Heart right ventricle (tissue), 16 donors: Measurements from ENCODE around the gene HBEGF. TPM values are rescaled to one million over a fixed set of nuclear protein-coding genes. Genes with fewer than 3 reads are reported as not detected.

Experiments used
- ATAC-seq, 8 donors: fragments of 200-7000 bp; cut with Tn5 transposase; one replicate each; pipeline ENCODE4 v1.9.1; 2020; ENCODE audit warnings: mild to moderate bottlenecking in 8 of 8, moderate library complexity in 8 of 8, moderate number of reproducible peaks in 1 of 8
- DNase-seq, 2 donors: peaks; one replicate each; pipeline ENCODE4 v3.0.0-alpha.2; 2020
- H3K27ac ChIP-seq, 10 donors: fragments of 200-600 bp; sonication (generic) in 2 of 10; one replicate each; pipeline versions ENCODE4 v1.5.0 to v1.8.0; 2020 to 2022; ENCODE audit warnings: mild to moderate bottlenecking in 3 of 10
- H3K27me3 ChIP-seq, 7 donors: fragments of 200-600 bp; one replicate each; pipeline ENCODE4 v1.8.0; 2021 to 2022; ENCODE audit warnings: mild to moderate bottlenecking in 2 of 7
- H3K36me3 ChIP-seq, 9 donors: fragments of 200-600 bp; sonication (generic) in 1 of 9; one replicate each; pipeline versions ENCODE4 v1.5.0 to v1.8.0; 2020 to 2022; ENCODE audit warnings: mild to moderate bottlenecking in 2 of 9
- H3K4me1 ChIP-seq, 9 donors: fragments of 200-600 bp; sonication (generic) in 1 of 9; one replicate each; pipeline versions ENCODE4 v1.5.0 to v1.8.0; 2020 to 2022; ENCODE audit warnings: mild to moderate bottlenecking in 4 of 9
- H3K4me3 ChIP-seq, 10 donors: fragments of 200-600 bp; sonication (generic) in 2 of 10; one replicate each; pipeline versions ENCODE4 v1.5.0 to v1.8.0; 2020 to 2022; ENCODE audit warnings: mild to moderate bottlenecking in 7 of 10, moderate library complexity in 2 of 10
- H3K9me3 ChIP-seq, 11 donors: fragments of 200-600 bp in 10 of 11; sonication (generic) in 2 of 11; one replicate each; pipeline versions ENCODE4 v1.5.0 to v1.8.0; 2013 to 2022; ENCODE audit warnings: mild to moderate bottlenecking in 2 of 11, control low read depth in 1 of 11, moderate library complexity in 1 of 11
- WGBS, 2 donors: extraction: QIAGEN DNeasy Blood & Tissue Kit; methylation state at CpG; one replicate each; pipeline ENCODE4 v1.1.7; 2013; ENCODE audit warnings: inconsistent platforms in 1 of 2; 5-methylcytosine and 5-hydroxymethylcytosine counted together
- intact Hi-C, 10 donors: fragments of 100-400 bp; cut with DNase I; formaldehyde crosslinking; loops; one replicate each; pipeline versions ENCODE4 v1.11.1 to v1.14.2; 2022
- polyA plus RNA-seq, 2 donors: library from polyadenylated mRNA; stranded (reverse); fragments of 200-250 nt; gene quantifications; one replicate each; pipeline ENCODE4 v1.2.3, GENCODE V29; 2013
- total RNA-seq, 10 donors: library from RNA; stranded (reverse); fragmentation: NEBNext Ultra II Directional in 3 of 10; extraction: Animal tissue kit (Norgen Biotek cat#: 25700) in 3 of 10; gene quantifications; one replicate each; pipeline versions ENCODE4 v1.2.1 to v1.2.4, GENCODE V29; 2021 to 2023
- TF ChIP-seq, protein P1 (sequence below), 9 donors: fragments of 200-600 bp; sonication (generic) in 2 of 9; IDR thresholded peaks; one replicate each; pipeline versions ENCODE4 v1.5.0 to v1.8.0; 2021 to 2022; ENCODE audit warnings: antibody characterized with exemption in 9 of 9, mild to moderate bottlenecking in 5 of 9, moderate library complexity in 1 of 9
- donor health status: Arrhythmogenic right ventricular cardiomyopathy.
- donor health status: ischemic (EF 13 %, LVEDD 7.1; RV severe dilation, severe dysfunction).
- donor health status: healthy with polysubstance abuse.
- donor health status: DM: no; HTN: yes; CAD: no.
- donor health status: DM: no; HTN: no; CAD: no.
- donor health status: ischemic (EF 25% LVEDD 6.9; RV normal size, moderate dysfunction).
- donor health status: ischemic (EF 25% LVEDD 5.7; RV mildly dilated, moderate dysfunction).
- donor health status: healthy.
- donor health status: DM: yes; HTN: yes; CAD: no.
- donor health status: Ischemic cardiomyopathy.
- donor health status: ischemic (EF 35%, LVEDD 5.7; RV mildly dilated, moderate dysfunction).
- donor health status: nonischemic (EF 11% LVEDD 7.7; RV severe dilation, severe dysfunction).
- donor health status: DM: yes; HTN: yes; CAD: no.
- donor health status: PGD.
- donor health status: ischemic (EF 29% LVEDD 5.4; RV normal size, mild dysfunction).
- donor health status: nonischemic (EF 23%, LVEDD 6.1; RV moderate dilation, normal function).

Gene HBEGF
- total and polyA plus RNA-seq, 12 donors = 14.6 to 121 (median 32.4) TPM

DNA sequence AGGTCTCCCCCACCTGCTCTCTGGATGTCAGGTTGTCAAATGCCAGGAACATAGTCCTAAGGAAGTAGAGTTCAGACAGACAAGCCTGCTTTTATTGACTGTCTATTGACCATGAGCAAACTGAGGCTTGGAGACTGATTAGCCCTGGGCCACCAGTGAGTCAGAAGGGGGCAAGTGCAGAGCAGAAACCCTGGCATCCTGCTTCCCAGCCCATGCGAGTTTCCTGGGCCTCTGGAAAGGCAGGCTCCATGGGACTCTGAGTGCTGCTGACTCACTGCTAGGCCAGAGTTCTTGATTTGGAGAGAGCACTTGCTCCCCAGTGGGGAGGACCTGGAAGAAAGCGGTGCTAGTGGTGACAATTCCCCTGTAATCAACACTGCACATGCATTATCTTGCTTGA, 2.8 kb upstream of the HBEGF start:
- 90 to 91% methylated on average over 2 of the region's 2 CpGs for WGBS, 2 donors
- Histone ChIP-seq H3K4me1 (peaks cover 11 to 43% (median 32%) of the 10 kb centered on the region in 9 donors), H3K36me3 (peaks cover 0 to 6% (median 0%) of the 10 kb centered on the region in 9 donors), H3K9me3 (no peaks in the 10 kb centered on the region), H3K4me3 (no peak overlapping the region), H3K27ac (no peak overlapping the region), H3K27me3 (no peaks in the 10 kb centered on the region)
- TF ChIP-seq, protein P1, sequence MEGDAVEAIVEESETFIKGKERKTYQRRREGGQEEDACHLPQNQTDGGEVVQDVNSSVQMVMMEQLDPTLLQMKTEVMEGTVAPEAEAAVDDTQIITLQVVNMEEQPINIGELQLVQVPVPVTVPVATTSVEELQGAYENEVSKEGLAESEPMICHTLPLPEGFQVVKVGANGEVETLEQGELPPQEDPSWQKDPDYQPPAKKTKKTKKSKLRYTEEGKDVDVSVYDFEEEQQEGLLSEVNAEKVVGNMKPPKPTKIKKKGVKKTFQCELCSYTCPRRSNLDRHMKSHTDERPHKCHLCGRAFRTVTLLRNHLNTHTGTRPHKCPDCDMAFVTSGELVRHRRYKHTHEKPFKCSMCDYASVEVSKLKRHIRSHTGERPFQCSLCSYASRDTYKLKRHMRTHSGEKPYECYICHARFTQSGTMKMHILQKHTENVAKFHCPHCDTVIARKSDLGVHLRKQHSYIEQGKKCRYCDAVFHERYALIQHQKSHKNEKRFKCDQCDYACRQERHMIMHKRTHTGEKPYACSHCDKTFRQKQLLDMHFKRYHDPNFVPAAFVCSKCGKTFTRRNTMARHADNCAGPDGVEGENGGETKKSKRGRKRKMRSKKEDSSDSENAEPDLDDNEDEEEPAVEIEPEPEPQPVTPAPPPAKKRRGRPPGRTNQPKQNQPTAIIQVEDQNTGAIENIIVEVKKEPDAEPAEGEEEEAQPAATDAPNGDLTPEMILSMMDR (IDR thresholded peaks at IDR 0.05) = no peak
- DNase-seq = no peak
- no peak for ATAC-seq
- intact Hi-C loops = loop anchor here in 6 of 10 donors (5.0 to 10.0 kb wide), 5 partner anchors 47 to 177 kb away; partner anchors contain the start of genes CYSTM1 (in 2 of the 6) and PFDN1 (in 1 of the 6)

DNA sequence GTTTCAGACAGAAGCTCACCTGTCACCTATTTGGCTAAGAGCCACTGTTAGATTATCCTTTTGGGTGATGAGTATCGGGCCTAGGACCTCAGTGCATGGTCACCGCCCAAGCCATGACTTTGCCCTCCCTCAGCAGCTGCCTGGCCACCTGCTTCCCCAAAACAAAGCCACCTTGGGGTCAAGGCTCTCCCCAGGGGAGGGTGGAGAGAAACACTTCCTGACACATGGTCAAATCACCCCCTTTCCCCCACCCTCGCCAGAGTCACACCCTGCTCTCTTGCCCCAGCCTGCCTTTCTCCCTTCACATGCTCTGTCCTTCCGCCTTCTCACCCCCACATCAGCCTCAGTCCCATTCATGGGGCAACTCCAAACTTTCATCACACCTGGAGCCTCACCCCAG, 1.7 kb upstream of the HBEGF start:
- no peaks in the 10 kb centered on the region for H3K27me3 ChIP-seq
- H3K4me1 ChIP-seq = peaks cover 14 to 55% (median 44%) of the 10 kb centered on the region in 9 donors
- no peak for ATAC-seq
- WGBS, 2 donors = 66 to 70% methylated on average over 4 of the region's 4 CpGs
- DNase-seq = no peak
- H3K36me3 ChIP-seq = peaks cover 0 to 14% (median 0%) of the 10 kb centered on the region in 9 donors
- peak overlapping the region in 9 of 10 donors; percentile 90 to 97 (median 95) for H3K27ac ChIP-seq
- no peak overlapping the region for H3K4me3 ChIP-seq
- TF ChIP-seq, protein P1 (IDR thresholded peaks at IDR 0.05) = no peak
- intact Hi-C loops = loop anchor here in 6 of 10 donors (5.0 to 10.0 kb wide), 5 partner anchors 46 to 176 kb away; partner anchors contain the start of genes CYSTM1 (in 2 of the 6) and PFDN1 (in 1 of the 6)
- H3K9me3 ChIP-seq = no peaks in the 10 kb centered on the region

DNA sequence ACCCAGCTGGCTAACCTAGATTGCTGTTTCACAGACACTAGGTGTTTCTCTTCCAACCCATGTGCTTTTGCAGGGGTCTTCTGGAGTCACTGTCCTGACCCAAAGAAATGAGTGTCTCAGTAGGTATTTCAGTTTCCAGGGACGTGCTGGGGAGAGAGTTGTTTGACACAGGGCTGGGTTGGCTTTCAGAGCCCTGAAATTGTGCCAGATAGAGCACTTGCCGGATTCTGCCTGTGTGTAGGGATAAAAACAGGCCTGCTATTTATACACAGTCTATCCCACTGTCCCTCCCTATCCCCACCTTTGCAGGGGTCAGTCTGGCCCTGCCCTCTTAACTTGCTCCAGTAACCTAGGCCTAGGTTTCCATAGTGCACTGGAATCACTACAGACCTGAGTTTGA, 957 bp upstream of the HBEGF start:
- peak overlapping the region; percentile 11 to 97 (median 95) for H3K27ac ChIP-seq
- peaks cover 0 to 16% (median 0%) of the 10 kb centered on the region in 9 donors for H3K36me3 ChIP-seq
- H3K27me3 ChIP-seq = no peaks in the 10 kb centered on the region
- peaks cover 14 to 62% (median 51%) of the 10 kb centered on the region in 9 donors for H3K4me1 ChIP-seq
- intact Hi-C loops = loop anchor here in 7 of 10 donors (1.0 to 10.0 kb wide), 9 partner anchors 45 to 175 kb away; partner anchors contain the start of genes CYSTM1 (in 2 of the 7) and PFDN1 (in 2 of the 7)
- H3K9me3 ChIP-seq = no peaks in the 10 kb centered on the region
- TF ChIP-seq, protein P1 (IDR thresholded peaks at IDR 0.05) = no peak
- peak in 1 of 2 donors; percentile 34 for DNase-seq
- 8 to 16% methylated on average over 2 of the region's 2 CpGs for WGBS, 2 donors
- peak in 5 of 8 donors; percentile 13 to 41 (median 31) for ATAC-seq
- peak overlapping the region in 5 of 10 donors; percentile 87 to 97 (median 88) for H3K4me3 ChIP-seq

DNA sequence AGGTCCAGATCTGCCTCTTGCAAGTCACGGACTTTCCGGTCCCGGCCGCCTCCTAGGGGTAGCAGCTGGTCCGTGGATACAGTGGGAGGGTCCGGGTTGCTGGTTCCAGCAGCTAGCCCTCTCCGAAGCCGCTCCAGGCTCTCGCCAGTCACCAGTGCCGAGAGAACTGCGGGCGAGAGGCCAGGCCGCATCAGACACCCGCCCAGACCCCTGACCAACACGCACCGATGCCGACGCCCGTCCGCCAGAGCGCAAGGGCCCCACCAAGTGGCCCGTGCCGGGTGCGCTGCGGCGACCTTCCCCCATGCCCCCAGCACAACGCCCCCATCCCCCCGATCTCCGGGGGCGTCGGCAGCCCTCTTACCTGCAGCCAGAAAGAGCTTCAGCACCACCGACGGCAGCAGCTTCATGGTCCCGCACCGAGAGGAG, 470 bp downstream of the HBEGF start:
- WGBS, 2 donors = 1 to 3% methylated on average over 35 of the region's 35 CpGs
- H3K27me3 ChIP-seq = no peaks in the 10 kb centered on the region
- ATAC-seq (peak; percentile 51 to 71 (median 63)), DNase-seq (peak; percentile 74 to 80)
- intact Hi-C loops = loop anchor here in 8 of 10 donors (1.0 to 10.0 kb wide), 9 partner anchors 43 to 174 kb away; partner anchors contain the start of genes CYSTM1 (in 2 of the 8) and PFDN1 (in 2 of the 8)
- H3K36me3 ChIP-seq = peaks cover 0 to 30% (median 0%) of the 10 kb centered on the region in 9 donors
- peaks cover 19 to 71% (median 65%) of the 10 kb centered on the region in 9 donors for H3K4me1 ChIP-seq
- H3K4me3 ChIP-seq = peak overlapping the region; percentile 78 to 97 (median 88)
- TF ChIP-seq, protein P1 (IDR thresholded peaks at IDR 0.05) = peak; percentile 19 to 68 (median 51)
- H3K27ac ChIP-seq = peak overlapping the region; percentile 74 to 97 (median 95)
- no peaks in the 10 kb centered on the region for H3K9me3 ChIP-seq
